Psoas muscle (tissue), 8 donors: Measurements from ENCODE around the gene TRAF3IP1. TPM values are rescaled to one million over a fixed set of nuclear protein-coding genes. Genes with fewer than 3 reads are reported as not detected.

Source experiments
- ATAC-seq, 4 donors: fragments of 200-7000 bp; cut with Tn5 transposase; one replicate each; pipeline ENCODE4 v1.9.1; 2020; ENCODE audit warnings: moderate library complexity in 3 of 4, mild to moderate bottlenecking in 2 of 4
- DNase-seq, 2 donors: peaks; one replicate each; pipeline ENCODE4 v3.0.0-alpha.2; 2020
- H3K27ac ChIP-seq: fragments of 200-600 bp; one replicate; pipeline ENCODE4 v1.8.0; 2022
- H3K27me3 ChIP-seq, 3 donors: fragments of 200-600 bp in 1 of 3; one replicate each; pipeline versions ENCODE4 v1.6.1 to v1.8.0; 2013 to 2022; ENCODE audit warnings: low read length in 2 of 3, mild to moderate bottlenecking in 2 of 3, moderate library complexity in 1 of 3; ENCODE audit not compliant: insufficient read depth in 3 of 3
- H3K36me3 ChIP-seq, 2 donors: fragments of 200-600 bp in 1 of 2; one replicate each; pipeline versions ENCODE4 v1.6.1 to v1.8.0; 2013 to 2022; ENCODE audit warnings: low read depth in 1 of 2, mild to moderate bottlenecking in 1 of 2, moderate library complexity in 1 of 2; ENCODE audit not compliant: insufficient read depth in 1 of 2
- H3K4me1 ChIP-seq: fragments of 200-600 bp; one replicate; pipeline ENCODE4 v1.8.0; 2022
- H3K4me3 ChIP-seq: fragments of 200-600 bp; one replicate; pipeline ENCODE4 v1.8.0; 2022; ENCODE audit warnings: mild to moderate bottlenecking
- H3K9me3 ChIP-seq: fragments of 200-600 bp; one replicate; pipeline ENCODE4 v1.8.0; 2022
- CTCF ChIP-seq: fragments of 200-600 bp; IDR thresholded peaks from one replicate; pipeline ENCODE4 v1.8.0; 2022; ENCODE audit warnings: antibody characterized with exemption
- WGBS, 3 donors: extraction: QIAGEN DNeasy Blood & Tissue Kit; methylation state at CpG; one replicate each; pipeline versions ENCODE4 v1.1.6 to v1.1.7; 2013; 5-methylcytosine and 5-hydroxymethylcytosine counted together
- intact Hi-C, 2 donors: fragments of 100-400 bp; cut with DNase I; formaldehyde crosslinking; loops; one replicate each; pipeline versions ENCODE4 v1.11.0 to v1.14.2; 2022
- polyA plus RNA-seq, 3 donors: library from polyadenylated mRNA; stranded (reverse); fragments of 200-250 nt; gene quantifications; one replicate each; pipeline ENCODE4 v1.2.3, GENCODE V29; 2013
- total RNA-seq, 4 donors: library from RNA; stranded (reverse); fragmentation: NEBNext Ultra II Directional in 2 of 4; extraction: Animal tissue kit (Norgen Biotek cat#: 25700) in 2 of 4; gene quantifications; one replicate each; pipeline versions ENCODE4 v1.2.1 to v1.2.4, GENCODE V29; 2021 to 2023
- donor health status: healthy with polysubstance abuse.
- donor health status: DM: no; HTN: no; CAD: no; lungs with moderate emphysema.
- donor health status: Bipolar disorder and iron deficiency.
- donor health status: healthy.
- donor health status: DM: yes; HTN: yes; CAD: no.
- donor health status: DM: no; HTN: no; CAD: no.
- donor health status: DM: no; HTN: no; CAD: no.
- donor health status: DM: yes; HTN: yes; CAD: no.

TRAF3IP1 gene
- total and polyA plus RNA-seq, 7 donors = 2.9 to 30.9 (median 16.3) TPM

GRCh38 chr2:238339814-238340213, 19.5 kb downstream of the TRAF3IP1 start:
- Histone ChIP-seq H3K4me3 (no peak overlapping the region), H3K27ac (peak overlapping the region; percentile 65), H3K9me3 (no peaks in the 10 kb centered on the region), H3K4me1 (peaks cover 31% of the 10 kb centered on the region), H3K36me3 (peaks cover 0 to 16% of the 10 kb centered on the region in 2 donors), H3K27me3 (no peaks in the 10 kb centered on the region)
- 68 to 92% (median 73%) methylated on average over 9 to 11 of the region's 11 CpGs for WGBS, 3 donors
- intact Hi-C loops = loop anchor here in 1 of 2 donors (2.0 to 5.0 kb wide), 2 partner anchors 31 to 78 kb away; no protein-coding TSS in a partner anchor
- TF ChIP-seq CTCF = peak; percentile 48
- ATAC-seq = peak; percentile 69 to 79 (median 72)
- DNase-seq = no peak

- Histone ChIP-seq H3K27ac (no peak overlapping the region), H3K27me3 (no peaks in the 10 kb centered on the region), H3K9me3 (no peaks in the 10 kb centered on the region), H3K36me3 (peaks cover 0 to 11% of the 10 kb centered on the region in 2 donors), H3K4me1 (peaks cover 27% of the 10 kb centered on the region), H3K4me3 (no peak overlapping the region)
- intact Hi-C loops = no loop called here
- no peak for TF ChIP-seq CTCF
- no peak for ATAC-seq
- 94 to 97% (median 95%) methylated on average over 9 of the region's 9 CpGs for WGBS, 3 donors
- DNase-seq = no peak
Measured at GRCh38 chr2:238341536-238341935, 21.2 kb downstream of the TRAF3IP1 start.

GRCh38 chr2:238344035-238344434, 23.7 kb downstream of the TRAF3IP1 start:
- ATAC-seq = no peak
- no peak for TF ChIP-seq CTCF
- Histone ChIP-seq H3K27me3 (no peaks in the 10 kb centered on the region), H3K36me3 (peaks cover 0 to 25% of the 10 kb centered on the region in 2 donors), H3K27ac (no peak overlapping the region), H3K4me3 (no peak overlapping the region), H3K9me3 (no peaks in the 10 kb centered on the region), H3K4me1 (peaks cover 19% of the 10 kb centered on the region)
- intact Hi-C loops = no loop called here
- DNase-seq = no peak
- WGBS, 3 donors = 96 to 98% (median 96%) methylated on average over 3 of the region's 3 CpGs

GRCh38 chr2:238344517-238344916, 24.2 kb downstream of the TRAF3IP1 start:
- no peak for ATAC-seq
- H3K4me3 ChIP-seq = no peak overlapping the region
- no peak for TF ChIP-seq CTCF
- 93 to 96% (median 96%) methylated on average over 10 of the region's 10 CpGs for WGBS, 3 donors
- H3K36me3 ChIP-seq = peaks cover 0 to 30% of the 10 kb centered on the region in 2 donors
- intact Hi-C loops = no loop called here
- H3K4me1 ChIP-seq = peaks cover 14% of the 10 kb centered on the region
- no peak overlapping the region for H3K27ac ChIP-seq
- H3K9me3 ChIP-seq = no peaks in the 10 kb centered on the region
- no peak for DNase-seq
- no peaks in the 10 kb centered on the region for H3K27me3 ChIP-seq
